ENCODE results near the gene PKIG. TPM values are rescaled to one million over a fixed set of nuclear protein-coding genes. Genes with fewer than 3 reads are reported as not detected.

Gene PKIG
- 194 and 363 TPM in 2 replicates for total RNA-seq

GRCh38 chr20:44582311-44583025 is at the start of gene PKIG:
Gene PKIG, plus strand, starts transcription at chr20:44582579. Its CDS starts 31,978 bp downstream, at chr20:44614557.

GRCh38 chr20:44651684-44652423 is 69.5 kb downstream of the PKIG start, which contains the start of gene ADA:
Gene ADA, minus strand, starts transcription at chr20:44651699. Its CDS starts 92 bp downstream, at chr20:44651607.

Other genes with a start within 250 kb of the PKIG start
- not detected in 2 replicates for gene R3HDML, start 245.5 kb upstream of the PKIG start, total RNA-seq
- not detected in 2 replicates for gene HNF4A, start 226.9 kb upstream of the PKIG start, total RNA-seq
- gene TTPAL, start 106.7 kb upstream of the PKIG start, total RNA-seq: 3.8 and 5.2 TPM in 2 replicates
- 59.8 and 69.6 TPM in 2 replicates for gene SERINC3, start 60.5 kb upstream of the PKIG start, total RNA-seq
- 44.1 and 49.4 TPM in 2 replicates for gene ADA, start 69.1 kb downstream of the PKIG start, total RNA-seq
- not detected in 2 replicates for gene CCN5, start 132.8 kb downstream of the PKIG start, total RNA-seq
- under 0.01 TPM in 1 of 2 replicates, not detected in the other for gene KCNK15, start 163.3 kb downstream of the PKIG start, total RNA-seq
- gene RIMS4, start 228.0 kb downstream of the PKIG start, total RNA-seq: not detected in 2 replicates

Data from epithelial cell of umbilical artery (primary cell).